GM18498 (cell line): ENCODE data around the gene NR4A1.

Experiments
- ATAC-seq: cut with Tn5 transposase; IDR thresholded peaks from one replicate; pipeline ENCODE4 v1.9.1; 2021; ENCODE audit warnings: mild to moderate bottlenecking, moderate library complexity; ENCODE audit not compliant: unreplicated experiment

The NR4A1 gene

DNA sequence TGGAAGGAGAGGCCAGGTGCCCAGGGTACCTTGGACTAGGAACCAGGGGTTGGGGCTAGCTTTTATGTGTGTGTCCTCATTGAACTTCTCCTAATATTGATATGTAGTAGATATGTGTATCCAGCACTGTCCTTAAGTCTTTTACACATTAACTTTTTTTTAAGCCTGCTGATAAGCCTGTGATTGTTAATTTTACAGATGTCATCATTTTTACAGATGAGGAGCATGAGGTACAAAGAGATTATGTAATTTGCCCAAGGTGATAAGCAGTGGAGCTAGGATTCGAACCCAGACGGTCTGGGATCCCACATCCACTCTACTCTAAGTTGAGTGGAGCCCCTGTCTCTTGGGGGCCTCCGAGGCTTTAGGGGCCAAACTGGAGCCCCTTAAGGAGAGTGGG, 10.2 kb upstream of the NR4A1 start:
- no peak for ATAC-seq

DNA sequence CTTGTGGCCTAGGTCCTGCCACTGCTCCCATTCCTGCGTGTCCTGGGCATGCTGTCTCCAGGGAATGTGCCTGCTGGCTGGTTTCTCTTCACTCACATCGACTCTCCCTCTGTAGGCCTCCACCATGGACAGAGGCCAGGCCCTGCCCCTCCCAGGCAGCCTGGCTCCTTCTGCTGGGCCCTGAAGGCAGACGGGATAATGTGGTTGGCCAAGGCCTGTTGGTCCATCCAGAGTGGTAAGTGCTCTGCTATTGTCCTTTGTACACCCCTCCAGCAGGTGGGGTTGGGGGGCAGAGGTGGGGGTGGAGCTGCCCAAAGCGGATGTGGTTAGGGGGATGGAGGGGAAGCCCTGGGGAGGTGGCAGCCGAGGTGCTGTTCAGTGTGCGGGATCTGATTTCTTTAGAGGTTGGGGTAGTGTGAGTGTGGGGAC, 9.5 kb upstream of the NR4A1 start:
- no peak for ATAC-seq

DNA sequence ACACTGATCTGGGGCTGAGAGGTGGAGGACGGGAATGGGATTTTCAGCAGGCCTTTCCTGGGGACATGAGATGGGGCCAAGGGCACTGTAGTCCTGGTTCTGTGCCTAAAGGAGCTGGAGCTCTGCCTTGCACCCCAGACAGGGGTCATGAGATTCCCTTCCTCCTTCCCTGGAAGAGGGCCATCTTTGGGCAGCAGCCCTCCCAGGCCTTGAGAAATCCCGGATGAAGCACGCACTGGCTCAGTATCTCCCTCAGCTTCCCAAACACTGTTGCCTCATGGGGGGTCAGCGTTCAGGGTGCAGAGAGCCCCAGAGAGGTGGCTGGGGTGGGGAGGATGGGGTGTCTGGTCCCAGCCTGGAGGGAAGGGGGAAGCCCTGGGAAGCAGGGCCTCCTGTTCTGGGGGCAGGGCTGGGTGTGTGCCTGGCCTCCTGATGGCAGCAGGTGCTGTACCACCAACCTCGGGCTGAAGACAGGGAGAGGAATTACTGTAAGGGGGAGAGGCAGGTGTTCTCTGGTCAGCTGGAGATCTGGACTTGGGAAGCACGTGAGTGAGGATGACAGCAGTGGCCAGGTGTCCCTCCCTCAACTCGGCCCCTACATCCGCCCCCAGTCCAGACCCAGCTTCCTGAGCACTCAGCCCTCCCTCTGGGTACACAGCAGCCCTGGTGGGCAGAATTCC, 8.4 kb upstream of the NR4A1 start:
- ATAC-seq: no peak

DNA sequence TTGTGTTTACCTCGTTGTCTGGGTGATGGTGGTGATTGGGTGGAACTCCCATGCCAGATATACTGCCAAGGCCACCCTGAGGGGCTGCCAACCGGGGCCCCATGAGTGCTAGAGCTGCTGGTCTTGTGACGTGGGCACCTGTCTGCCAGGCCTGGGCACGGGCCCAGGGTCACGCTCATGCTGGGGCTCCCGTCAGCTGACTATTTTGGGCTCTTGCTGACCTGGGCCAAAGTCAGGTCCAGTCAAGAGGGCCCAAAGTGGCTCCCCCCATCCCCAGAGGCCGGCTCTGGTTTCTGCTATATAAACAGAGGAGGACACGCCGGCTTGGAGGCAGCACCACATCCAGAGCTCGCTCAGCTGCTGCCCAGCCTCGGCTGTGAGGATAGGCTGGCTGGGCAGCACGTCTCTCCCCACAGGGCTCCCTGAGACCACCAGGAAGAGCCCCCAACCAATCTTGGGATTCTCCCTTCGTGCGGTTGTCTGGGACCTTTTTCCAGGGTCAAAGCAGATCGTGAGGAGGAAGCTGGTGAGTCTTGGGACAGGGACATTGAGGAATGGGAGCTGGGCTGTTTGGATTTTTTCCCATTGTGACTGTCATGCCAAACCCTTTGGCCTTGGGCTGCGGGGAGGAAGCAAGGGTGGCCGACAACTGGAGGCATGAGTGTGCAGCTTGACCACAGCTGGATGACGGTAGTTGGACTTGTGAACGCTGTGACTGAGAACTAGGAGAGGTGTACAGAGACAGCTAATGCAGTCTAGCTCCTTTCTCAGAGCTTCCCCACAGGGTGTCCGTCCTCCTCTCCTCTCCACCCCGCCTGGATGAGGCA, 7.6 kb upstream of the NR4A1 start:
- ATAC-seq: no peak

DNA sequence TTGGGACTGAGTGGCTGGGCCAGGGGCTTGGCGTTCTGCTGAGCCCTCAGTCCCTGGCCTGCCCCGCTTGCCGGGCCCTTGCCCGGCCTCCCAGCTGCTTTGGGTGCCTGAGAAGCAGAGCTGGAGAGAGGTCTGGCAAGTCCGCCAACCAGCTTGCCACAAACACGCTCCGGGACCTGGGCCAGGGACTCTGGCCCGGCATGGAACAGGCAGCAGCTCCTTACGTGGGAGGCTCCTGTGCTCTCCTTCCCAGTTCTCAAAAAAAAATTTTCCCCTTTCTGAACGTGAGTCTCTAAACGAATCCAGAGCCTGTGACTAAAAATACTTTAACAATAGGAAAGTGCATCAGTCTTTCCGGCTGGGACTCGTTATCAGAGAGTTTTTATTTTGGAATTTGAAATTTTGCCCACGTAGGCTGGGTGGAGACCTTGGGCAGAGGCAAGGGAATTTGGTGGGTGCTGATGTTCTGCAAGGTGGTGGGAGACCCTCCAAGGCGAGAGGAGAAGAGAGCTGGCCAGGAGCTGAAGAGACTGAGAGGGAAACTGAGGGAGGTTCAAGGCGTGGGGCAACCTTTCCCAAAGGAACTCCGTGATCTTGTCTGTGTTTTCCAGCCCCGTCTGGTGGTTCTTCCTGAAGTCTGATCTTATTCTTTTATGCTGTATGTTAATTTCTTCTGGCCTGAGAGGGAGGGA, 6.8 kb upstream of the NR4A1 start:
- no peak for ATAC-seq

DNA sequence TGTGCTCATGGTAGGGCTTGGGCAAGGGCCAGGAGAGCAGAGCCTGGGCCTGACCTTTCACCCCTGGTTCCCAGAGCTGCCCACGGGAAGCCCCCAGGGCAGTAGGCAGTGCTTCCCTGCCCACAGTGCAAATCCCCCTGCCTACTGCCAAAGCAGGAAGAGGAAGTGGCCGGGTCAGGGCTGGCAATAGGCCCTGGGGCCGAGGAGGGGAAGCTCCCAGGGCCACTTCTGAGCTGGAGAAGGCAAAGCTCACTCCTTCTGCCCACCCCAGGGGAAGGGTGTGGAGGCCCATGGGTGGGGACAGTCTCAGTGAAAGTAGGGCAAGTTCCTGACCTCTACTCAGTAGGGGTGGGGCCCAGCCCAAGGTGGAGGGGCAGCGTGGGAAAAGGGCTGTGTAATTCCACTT, 5.4 kb upstream of the NR4A1 start:
- ATAC-seq: no peak

DNA sequence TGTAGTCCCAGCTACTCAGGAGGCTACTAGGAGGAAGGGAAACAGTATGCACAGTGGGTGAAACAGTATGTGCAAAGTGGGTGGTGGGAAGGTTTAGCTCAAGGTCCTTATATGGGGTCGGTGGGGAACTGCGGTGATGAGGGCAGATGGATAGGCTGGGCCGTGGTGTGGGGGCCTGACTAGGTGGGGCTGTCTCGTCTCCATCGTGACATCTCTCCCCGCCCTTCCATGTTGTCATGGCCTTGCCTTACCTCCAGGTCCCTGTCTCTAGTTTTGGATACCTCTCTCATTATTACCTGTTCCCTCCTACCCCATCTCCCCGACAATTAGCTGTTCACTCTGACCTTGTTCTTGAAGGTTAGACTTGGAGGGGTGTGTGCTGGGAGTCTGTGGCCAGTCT, 4.4 kb upstream of the NR4A1 start:
- ATAC-seq: no peak

DNA sequence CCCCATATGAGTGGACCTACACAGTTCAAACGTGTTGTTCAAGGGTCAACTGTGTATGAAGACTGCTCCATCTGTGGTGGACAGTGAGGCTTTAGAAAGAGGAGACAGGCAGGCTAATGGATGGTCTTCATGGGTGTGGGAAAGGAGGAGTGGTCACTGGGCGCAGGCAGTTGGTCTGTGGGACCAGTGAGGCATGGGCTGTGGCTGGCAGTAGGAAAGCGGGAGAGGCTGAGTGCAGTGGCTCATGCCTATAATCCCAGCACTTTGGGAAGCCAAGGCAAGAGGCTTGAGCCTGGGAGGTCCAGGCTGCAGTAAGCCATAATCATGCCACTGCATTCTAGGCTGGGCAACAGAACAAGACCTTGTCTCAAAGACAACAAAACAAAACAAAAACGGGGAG, 2.0 kb upstream of the NR4A1 start:
- ATAC-seq: no peak

DNA sequence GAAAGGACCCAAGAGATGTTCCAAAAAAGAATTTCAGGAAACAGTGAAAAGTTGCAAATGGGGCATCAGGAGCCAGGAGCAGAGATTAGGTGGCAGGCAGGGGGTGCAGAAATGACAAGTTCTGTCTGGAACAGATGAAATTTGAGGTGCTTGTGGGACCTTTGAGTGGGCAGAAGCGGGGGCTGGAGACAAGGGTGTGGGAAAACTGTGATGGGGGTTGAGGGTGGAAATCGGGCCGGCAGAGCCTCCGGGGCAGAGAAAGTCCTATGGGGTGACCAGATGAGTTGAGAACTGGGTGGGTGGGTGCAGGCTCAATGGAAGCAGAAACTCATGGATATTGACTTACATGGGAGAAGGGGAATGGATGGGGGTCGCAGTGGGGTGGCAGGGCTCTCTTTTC, 1.6 kb upstream of the NR4A1 start:
- ATAC-seq: no peak

DNA sequence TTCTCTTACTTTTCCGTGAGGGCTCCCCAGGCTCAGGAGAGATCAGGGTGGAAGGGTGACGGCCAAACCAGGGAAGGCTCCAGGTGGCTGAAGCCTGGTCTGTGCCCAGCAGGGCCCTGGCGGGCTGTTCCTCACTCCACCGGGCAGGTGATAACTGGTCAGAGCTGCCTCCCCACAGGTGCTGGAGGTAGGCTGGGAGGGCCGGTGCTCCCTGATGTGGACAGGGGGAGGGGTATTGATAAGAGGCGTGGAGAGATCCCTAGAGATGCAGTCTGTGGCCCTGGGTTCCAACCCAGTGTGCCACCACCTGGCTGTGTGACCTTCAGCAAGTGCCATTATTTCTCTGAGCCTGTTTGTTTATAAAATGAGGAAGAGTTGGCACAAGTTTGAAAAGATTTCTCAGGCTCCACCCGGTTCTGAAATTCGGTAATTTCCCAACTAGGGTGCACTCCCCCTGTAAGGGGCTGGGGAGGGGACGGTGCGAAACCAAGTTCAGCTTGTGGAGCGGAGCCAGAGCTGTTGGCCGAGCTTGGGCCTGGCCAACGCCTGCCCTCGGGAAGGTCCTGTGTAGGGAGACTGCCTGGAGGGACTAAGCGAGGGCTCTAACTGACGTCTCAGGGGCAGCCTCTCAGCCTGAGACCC, 1.0 kb upstream of the NR4A1 start:
- no peak for ATAC-seq

DNA sequence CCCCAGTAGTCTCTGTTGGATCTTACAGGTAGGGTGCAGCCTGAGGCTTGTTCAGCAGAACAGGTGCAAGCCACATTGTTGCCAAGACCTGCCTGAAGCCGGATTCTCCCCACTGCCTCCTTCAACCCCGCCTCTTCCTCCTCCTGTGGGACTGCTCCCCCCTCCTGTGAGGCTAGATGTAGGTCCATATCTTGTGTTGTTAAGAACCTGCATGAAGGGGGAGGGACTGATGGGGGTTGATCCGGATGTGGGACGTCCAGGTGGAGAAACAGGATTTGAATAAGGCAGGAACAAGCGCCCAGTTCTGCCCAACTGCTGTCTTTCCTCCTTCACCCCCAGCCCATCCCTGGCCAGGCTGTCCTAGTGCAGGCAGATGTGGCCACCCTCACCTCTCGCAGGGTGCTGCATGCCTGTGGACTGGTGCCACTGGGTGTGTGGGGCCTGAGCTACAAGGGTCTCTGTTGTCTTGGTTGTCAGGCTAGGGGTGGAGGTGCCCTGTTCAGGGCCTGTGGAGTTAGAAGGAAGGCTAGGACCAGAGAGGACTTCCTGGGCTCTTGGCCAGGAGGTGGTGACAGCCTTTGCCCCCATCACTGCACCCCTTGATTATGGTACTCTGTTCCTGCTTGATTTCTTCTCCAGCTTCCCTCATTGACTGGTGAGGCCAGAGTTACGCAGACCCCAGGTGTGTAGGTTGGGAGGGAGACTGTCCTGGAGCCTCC, 1.4 kb downstream of the NR4A1 start:
- no peak for ATAC-seq

DNA sequence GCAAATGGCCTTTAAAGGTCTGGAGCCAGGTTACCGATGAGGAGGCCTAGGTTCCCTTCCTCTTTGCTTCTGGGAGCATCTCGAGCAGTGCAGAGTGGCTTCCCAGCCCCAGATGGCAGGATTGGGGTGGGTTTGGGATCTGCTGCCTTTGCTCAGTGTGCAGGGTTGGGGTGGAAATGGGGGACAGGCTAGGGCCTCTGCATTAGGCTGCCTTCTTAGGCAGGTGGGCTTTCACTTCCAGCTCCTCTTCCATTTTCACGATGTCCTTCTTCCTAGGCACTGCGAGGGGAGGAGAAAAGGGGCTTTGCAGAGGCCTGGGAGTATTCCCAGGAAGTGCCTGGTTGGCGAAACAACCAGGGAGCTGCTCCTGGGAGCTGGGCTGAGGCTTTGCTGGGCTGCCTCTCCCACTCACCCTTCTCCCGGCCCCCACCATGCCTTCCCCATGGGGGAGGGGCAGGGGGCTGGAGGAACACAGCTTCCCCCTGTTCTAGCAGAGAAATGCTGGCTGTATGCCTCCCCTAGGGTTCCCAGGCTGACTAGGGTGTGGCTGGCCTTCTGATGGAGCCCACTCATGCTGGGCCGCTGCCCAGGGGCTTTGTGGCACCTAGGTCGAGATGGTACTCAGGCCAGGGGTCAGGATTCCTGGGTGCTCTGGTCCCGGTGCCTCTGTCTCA, 2.4 kb downstream of the NR4A1 start:
- no peak for ATAC-seq

DNA sequence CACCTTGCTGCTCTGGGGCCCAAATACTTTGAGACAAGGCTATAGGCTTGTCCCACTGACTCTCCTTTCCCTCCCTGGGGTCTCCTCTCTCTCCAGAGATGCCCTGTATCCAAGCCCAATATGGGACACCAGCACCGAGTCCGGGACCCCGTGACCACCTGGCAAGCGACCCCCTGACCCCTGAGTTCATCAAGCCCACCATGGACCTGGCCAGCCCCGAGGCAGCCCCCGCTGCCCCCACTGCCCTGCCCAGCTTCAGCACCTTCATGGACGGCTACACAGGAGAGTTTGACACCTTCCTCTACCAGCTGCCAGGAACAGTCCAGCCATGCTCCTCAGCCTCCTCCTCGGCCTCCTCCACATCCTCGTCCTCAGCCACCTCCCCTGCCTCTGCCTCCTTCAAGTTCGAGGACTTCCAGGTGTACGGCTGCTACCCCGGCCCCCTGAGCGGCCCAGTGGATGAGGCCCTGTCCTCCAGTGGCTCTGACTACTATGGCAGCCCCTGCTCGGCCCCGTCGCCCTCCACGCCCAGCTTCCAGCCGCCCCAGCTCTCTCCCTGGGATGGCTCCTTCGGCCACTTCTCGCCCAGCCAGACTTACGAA, 3.1 kb downstream of the NR4A1 start:
- ATAC-seq: no peak

DNA sequence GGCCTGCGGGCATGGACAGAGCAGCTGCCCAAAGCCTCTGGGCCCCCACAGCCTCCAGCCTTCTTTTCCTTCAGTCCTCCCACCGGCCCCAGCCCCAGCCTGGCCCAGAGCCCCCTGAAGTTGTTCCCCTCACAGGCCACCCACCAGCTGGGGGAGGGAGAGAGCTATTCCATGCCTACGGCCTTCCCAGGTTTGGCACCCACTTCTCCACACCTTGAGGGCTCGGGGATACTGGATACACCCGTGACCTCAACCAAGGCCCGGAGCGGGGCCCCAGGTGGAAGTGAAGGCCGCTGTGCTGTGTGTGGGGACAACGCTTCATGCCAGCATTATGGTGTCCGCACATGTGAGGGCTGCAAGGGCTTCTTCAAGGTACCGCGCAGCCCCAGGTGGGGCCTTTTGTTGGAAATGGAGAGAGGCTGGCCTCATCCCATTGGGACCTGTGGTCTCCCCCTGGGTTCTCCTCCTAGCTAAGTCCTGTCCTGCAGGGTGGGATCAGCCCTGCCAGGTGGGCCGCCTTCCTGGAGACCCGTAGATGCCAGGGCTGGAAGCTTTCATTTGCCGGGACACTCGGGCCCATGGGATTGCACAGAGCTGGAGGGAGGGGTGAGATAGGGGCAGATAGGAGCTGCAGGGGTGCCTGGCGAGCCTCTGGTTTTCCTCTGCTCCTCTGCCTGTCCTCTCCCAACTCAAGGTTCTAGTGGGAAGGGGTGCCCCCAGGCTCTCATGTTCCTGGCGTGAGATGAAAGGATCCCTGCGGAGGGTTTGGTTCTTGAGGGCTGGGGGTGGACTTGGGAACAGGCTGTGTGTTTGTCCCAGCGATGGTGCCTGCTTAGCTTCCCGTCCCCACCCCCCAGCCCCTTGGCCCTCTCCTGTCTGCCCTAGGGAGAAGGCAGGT, 3.8 kb downstream of the NR4A1 start:
- ATAC-seq: no peak

DNA sequence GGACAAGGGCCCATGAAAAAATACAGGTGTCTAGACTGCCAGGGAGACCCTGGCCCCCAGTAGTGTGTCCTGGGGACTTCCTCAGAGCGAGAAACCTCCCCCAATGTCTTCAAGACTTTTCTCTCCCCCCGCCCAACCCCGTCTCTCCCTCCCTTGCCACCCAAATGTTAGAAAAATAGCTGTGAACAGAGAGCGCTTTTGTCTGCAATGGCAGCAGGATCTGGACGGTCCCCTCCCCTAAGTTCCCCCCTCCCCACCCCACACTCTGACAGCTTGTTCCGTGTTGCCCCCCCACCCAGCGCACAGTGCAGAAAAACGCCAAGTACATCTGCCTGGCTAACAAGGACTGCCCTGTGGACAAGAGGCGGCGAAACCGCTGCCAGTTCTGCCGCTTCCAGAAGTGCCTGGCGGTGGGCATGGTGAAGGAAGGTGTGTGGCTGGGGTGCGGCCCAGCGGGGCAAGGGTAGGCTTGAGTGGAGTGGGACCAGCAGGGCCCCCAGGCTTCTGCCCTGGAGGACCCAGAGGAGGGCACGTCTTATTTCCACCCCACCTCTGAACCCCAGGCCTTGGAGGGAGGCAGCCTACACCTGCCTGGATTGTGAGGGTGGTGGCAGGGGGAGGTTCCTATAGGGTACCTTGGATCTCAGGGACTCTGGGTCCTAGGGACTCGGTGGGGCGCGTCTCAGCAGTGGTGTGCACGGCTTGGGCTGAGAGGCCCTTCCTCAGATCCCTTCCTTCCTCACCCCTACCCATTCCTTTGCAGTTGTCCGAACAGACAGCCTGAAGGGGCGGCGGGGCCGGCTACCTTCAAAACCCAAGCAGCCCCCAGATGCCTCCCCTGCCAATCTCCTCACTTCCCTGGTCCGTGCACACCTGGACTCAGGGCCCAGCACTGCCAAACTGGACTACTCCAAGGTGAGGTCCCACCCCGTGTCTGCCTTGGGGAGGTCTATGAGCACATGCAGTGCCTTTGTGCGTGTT, 4.8 kb downstream of the NR4A1 start:
- ATAC-seq: no peak

DNA sequence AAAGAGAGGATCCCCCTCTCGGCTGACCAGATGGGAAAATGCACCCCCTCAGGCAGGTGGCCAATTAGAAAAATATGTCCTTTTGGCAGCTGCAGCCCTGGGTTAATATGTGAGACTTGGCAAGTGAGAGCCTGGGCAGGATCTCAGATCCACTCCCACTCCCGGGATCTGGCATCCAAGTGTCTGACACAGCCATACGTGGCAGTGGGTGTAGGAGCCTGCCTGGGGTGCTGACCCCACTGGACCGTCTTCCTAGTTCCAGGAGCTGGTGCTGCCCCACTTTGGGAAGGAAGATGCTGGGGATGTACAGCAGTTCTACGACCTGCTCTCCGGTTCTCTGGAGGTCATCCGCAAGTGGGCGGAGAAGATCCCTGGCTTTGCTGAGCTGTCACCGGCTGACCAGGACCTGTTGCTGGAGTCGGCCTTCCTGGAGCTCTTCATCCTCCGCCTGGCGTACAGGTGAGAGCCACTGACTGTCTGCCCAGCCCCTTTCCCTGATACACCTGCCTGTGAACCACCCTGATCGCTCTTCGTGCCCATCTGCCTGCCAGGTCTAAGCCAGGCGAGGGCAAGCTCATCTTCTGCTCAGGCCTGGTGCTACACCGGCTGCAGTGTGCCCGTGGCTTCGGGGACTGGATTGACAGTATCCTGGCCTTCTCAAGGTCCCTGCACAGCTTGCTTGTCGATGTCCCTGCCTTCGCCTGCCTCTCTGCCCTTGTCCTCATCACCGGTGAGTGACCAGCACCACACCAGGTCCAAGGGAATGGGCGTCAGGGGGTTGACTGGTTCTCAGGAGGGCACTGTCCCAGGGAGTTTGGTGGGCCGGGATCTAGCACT, 5.8 kb downstream of the NR4A1 start:
- ATAC-seq: no peak
